Fibroblast of gingiva (primary cell): ENCODE data around the gene FBXO27.
"Not testable (repeated sequence)": the region's sequence is repeated elsewhere in the genome, so short reads cannot be mapped to it uniquely, and the experiment has no call there.

Source experiments
- DNase-seq: peaks from one replicate; pipeline ENCODE4 v3.0.0-alpha.2; 2011; ENCODE audit warnings: low read depth

Gene FBXO27

DNA sequence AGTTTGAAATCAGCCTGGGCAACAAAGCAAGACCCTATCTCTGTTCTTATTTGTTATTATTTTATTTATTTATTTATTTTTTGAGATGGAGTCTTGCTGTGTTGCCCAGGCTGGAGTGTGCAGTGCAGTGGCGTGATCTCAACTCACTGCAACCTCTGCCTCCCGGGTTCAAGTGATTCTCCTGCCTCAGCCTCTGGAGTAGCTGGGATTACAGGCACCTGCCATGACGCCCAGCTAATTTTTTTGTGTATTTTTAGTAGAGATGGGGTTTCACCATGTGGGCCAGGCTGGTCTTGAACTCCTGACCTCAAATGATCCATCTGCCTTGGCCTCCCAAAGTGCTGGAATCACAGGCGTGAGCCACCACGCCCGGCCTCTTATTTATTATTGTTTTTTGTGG, 44.6 kb downstream of the FBXO27 start:
- not testable (repeated sequence) for DNase-seq

DNA sequence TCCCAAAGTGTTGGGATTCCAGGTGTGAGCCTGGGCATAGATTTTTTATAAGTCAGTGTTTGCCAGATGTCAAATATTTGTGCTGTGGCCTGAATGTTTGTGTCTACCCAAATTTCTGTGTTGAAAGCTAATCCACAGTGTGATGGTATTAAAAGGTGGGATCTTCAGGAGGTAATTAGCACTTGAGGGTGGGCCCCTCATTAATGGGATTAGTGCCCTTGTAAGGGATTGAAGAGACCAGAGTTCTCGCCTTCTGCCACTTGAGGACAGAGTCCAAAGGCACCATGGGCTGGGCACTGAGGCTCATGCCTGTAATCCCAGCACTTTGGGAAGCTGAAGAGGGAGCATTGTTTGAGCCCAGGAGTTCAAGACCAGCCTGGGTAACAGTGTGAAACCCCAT, 47.1 kb downstream of the FBXO27 start:
- no peak for DNase-seq

DNA sequence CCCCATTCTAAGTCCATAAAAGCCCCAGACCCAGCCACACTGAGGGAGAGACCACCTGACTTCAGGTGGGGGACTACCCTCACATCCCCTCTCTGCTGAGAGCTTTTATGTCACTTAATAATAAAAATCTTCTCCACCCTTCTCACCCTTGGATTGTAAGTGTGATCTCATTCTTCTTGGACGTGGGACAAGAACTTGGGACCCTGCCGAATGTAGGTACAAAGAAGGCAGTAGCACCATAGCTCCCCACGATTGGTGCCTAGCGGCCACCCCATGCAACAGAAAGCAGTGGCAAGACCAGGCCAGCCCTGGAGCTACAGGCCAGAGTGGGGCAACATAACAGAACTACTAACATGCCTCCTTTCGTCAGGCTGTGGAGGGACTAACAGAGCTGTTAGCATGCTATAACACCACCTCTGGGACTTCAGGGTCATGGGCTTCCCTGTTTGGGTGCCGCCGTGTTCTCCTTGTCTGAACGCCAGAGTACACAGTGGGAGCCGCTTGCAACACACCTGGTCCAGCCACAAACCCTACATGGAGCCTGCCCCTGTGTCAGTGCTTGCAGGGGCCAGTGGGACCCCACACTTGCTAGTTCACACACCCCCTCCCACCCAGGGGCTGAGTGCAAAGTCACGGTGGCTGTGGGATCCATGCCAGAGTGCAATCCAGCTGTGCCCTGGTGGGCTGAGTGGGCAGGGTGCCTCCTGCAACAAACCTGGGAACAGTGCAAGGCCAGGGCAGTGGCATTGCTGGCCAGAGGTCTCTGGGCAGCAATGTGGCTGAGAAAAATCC, 51.6 kb downstream of the FBXO27 start:
- DNase-seq = no peak

DNA sequence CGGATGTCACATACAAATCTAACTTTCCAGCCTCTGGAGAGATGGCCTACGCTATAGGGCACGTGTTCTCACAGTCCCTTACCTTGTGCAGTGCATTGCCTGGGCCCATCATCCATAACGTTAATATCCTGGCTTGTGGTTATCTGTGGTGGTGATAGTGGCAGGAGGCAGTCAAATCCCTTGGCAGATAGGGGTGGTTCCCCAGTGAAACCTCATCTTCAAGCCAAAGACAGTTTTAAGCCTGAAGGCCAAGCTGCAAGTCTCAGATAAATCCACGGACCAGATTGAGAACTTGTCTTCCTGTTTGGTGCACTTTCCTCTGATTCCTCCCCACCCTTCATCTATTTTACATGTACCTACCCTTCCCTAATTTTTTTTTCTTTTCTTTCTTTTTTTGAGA, 52.5 kb downstream of the FBXO27 start:
- no peak for DNase-seq

DNA sequence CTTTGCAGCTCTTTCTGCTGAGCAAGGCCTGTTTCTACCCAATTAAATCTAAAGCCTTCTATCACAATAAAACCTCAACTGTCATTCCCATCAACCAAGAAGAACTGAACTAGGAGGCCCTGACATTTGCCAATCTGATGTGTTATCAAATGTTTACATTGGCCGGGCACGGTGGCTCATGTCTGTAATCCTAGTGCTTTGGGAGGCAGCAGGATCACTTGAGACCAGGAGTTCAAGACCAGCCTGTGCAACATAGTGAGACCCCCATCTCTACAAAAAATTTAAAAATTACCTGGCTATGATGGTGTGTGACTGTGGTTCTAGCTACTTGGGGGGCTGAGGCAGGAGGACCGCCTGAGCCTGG, 54.0 kb downstream of the FBXO27 start:
- no peak for DNase-seq

DNA sequence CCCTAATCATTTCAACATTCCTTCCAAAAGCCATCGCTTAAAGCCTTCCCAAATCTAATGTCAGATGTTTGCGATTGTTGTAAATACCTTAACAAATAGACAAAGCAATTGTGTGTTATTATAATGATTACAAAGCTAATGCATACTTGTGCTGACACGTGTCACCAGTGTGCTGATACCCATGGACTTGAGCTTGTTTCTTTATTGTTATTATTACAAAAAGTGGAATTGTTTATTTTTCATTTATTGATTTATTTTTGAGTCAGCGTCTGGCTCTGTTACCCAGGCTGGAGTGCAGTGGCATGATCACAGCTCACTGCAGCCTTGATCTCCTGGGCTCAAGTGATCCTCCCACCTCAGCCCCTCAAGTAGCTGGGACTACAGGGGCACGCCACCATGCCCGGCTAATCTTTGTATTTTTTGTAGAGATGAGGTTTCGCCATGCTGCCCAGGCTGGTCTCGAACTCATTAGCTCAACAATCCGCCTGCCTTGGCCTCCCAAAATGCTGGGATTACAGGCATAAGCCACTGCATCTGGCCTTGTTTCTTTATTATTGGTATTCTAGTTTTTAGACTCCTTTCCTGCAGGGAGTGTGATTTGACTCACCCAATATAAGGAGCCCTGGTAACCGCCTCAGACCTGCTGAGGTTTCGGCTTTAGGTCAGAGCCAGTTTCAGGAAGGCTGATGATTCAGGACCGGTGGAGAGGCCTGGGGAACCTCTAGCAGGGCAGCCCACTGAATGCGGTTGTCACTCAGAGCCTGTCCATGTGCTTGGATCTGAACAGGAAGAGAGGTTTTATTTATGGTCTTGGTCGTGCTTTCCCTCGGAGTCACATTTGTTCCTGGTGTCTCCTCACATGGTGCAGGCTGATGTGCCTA, 54.7 kb downstream of the FBXO27 start:
- DNase-seq = no peak

DNA sequence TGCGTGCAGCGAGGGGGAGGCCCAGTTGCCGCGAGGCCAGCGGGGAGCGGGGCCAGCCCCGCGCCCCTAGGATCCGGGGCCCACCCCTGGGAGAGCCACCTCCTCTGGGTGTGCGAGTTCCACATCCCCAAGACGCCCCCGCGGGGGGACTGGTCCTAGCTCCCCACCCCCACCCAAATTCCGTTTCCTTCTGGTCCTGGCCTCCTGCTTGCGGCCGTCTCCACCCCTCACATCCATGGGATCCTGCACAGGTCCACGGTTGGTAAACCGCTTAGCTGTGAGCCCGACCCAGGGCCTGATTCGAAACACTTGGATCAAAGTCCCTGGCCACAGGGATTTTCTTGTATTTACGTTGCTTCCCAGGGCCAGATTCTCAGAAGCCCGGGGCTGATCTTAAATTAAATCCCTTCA, 56.5 kb downstream of the FBXO27 start:
- DNase-seq = peak; percentile 15

DNA sequence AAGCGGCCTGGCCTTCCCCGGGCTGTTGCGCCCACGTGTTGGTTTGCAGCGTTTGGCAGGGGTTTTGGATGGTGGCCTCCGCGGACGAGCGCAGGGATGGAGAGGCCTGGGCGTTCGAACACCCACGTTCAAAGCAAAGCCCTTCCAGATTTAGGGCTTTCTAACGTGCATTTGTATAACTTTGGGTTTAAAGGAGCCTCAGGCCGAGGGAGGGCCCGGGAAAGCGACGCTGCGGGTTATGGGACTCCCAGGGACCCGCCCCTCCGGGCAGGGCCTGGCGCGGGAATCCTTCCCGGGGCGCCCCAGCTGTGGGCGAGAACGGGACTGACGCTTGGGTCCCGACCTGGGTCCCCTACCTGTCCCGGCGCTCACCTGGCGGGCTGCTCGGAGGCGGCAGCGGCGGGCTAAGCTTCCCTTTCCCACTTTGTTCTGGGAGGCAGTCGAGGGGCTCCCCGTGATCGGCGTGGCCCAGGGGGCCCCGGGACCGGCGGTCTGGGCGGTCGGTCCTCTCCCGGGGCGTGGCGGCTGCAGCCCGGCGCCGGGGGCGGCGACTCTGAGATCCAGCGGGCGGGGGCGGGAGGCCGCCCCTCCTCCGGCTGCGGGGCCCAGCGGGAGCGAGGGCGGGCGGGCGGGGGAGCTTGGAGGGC, 57.0 kb downstream of the FBXO27 start, which contains the start of gene FBXO17:
TSS of gene FBXO17 (minus strand) at position 529 of the 647 bp plus-strand sequence. CDS start 25,423 bp downstream, outside the sequence.
- DNase-seq = peak; percentile 54

DNA sequence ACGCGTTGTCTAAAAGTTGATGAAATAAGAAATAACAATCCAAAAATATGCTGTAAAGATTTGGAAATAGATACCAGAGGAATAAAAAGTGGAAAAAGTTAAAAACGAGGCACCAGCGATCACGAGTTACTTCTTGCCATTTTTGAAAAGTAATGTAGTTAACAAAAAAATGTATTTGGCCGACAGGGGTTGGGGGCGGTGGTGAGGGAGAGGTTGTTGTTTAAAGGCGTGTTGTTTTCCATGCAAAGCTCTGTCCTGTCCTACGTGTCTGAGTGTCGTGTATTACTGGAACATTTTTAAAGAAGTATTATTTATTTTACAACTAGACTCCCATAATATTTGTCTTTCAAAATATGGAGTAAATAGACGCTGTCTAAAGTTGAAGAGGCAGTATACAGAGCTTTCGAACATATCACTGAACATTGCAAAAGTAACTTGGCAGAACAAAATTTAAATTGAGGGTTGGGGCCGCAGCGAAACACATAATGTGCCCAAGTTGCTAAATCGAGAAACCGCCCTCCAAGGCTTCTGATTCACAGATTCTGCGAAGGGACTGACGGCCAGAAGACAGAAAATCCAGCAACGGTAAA, 57.6 kb downstream of the FBXO27 start:
- DNase-seq = no peak
